H1 (cell line): Measurements from ENCODE around the gene MRPL33. TPM values are rescaled to one million over a fixed set of nuclear protein-coding genes. Genes with fewer than 3 reads are reported as not detected.
A peak's percentile ranks its signal among the peaks of the same experiment; 100 is the strongest.

ENCODE experiments used
- CTCF ChIA-PET: fragments of 300-600 bp; sonication (Branson Sonifier 250); formaldehyde crosslinking; loops from one replicate; lab custom pipeline; 2021; ENCODE audit not compliant: partially characterized antibody; lab: Charles Lee
- POLR2A ChIA-PET: fragments of 300-600 bp; sonication (Branson Sonifier 250); formaldehyde crosslinking; loops from one replicate; lab custom pipeline; 2021; ENCODE audit warnings: inconsistent platforms; ENCODE audit not compliant: partially characterized antibody; lab: Charles Lee
- DNase-seq, 2 experiments: peaks; one replicate each; pipeline versions ENCODE4 v3.0.0 to v3.0.0-alpha.2; 2010 to 2022; ENCODE audit warnings: low spot score in 2 of 2, low read depth in 1 of 2, mixed read lengths in 1 of 2
- FAIRE-seq: peaks from 2 replicates; lab custom pipeline; 2011; peaks lifted over from hg19 to GRCh38; lab: Jason Lieb, UNC
- H2AFZ ChIP-seq: 2 replicates; pipeline ENCODE4 v1.8.1; 2012; ENCODE audit warnings: low read length, inconsistent platforms
- H2AK5ac ChIP-seq: 2 replicates; pipeline ENCODE4 v1.6.1; 2013; ENCODE audit warnings: low read depth, low read length
- H2BK120ac ChIP-seq: replicated peaks from 2 replicates; pipeline ENCODE3; 2013; ENCODE audit warnings: low read depth, low read length, inconsistent platforms
- H2BK12ac ChIP-seq: 2 replicates; pipeline ENCODE4 v1.6.1; 2013; ENCODE audit warnings: low read depth, low read length
- H2BK15ac ChIP-seq: 2 replicates; pipeline ENCODE4 v1.6.1; 2013; ENCODE audit warnings: low read length
- H2BK20ac ChIP-seq: 2 replicates; pipeline ENCODE4 v1.6.1; 2013; ENCODE audit warnings: low read length
- H2BK5ac ChIP-seq: 2 replicates; pipeline ENCODE4 v1.6.1; 2013; ENCODE audit warnings: low read depth, low read length
- H3K14ac ChIP-seq: 2 replicates; pipeline ENCODE4 v1.6.1; 2013; ENCODE audit warnings: inconsistent platforms; ENCODE audit not compliant: insufficient read length
- H3K18ac ChIP-seq: 2 replicates; pipeline ENCODE4 v1.6.1; 2013; ENCODE audit warnings: low read length; ENCODE audit errors: extremely low read depth
- H3K23ac ChIP-seq: 2 replicates; pipeline ENCODE4 v1.6.1; 2013; ENCODE audit warnings: inconsistent platforms; ENCODE audit not compliant: insufficient read length
- H3K23me2 ChIP-seq: 2 replicates; pipeline ENCODE4 v1.6.1; 2013; ENCODE audit warnings: low read depth, low read length
- H3K27ac ChIP-seq: 2 replicates; pipeline ENCODE4 v1.6.1; 2011; ENCODE audit warnings: low read depth, low read length, inconsistent platforms
- H3K27me3 ChIP-seq, 4 experiments: replicated peaks in 1 of 4; 1 replicate in 1 of 4; 2 replicates in 3 of 4; pipeline versions ENCODE4 v1.6.1 to v1.8.1; 2011 to 2013; ENCODE audit warnings: low read length in 3 of 4, mild to moderate bottlenecking in 3 of 4, inconsistent platforms in 2 of 4, mixed read lengths in 2 of 4, moderate library complexity in 1 of 4; ENCODE audit not compliant: control insufficient read depth in 3 of 4, insufficient read depth in 3 of 4; ENCODE audit errors: extremely low read depth in 1 of 4
- H3K36me3 ChIP-seq, 4 experiments: 2 replicates each; pipeline versions ENCODE4 v1.6.1 to v1.8.1; 2011 to 2013; ENCODE audit warnings: mild to moderate bottlenecking in 4 of 4, low read length in 3 of 4, moderate library complexity in 2 of 4, control low read depth in 1 of 4, inconsistent platforms in 1 of 4; ENCODE audit not compliant: insufficient read depth in 4 of 4, control insufficient read depth in 2 of 4
- H3K4ac ChIP-seq: replicated peaks from 2 replicates; pipeline ENCODE3; 2013; ENCODE audit warnings: low read length, low read depth, mixed read lengths, inconsistent platforms; ENCODE audit not compliant: insufficient read length
- H3K4me1 ChIP-seq, 4 experiments: replicated peaks in 1 of 4; 1 replicate in 1 of 4; 2 replicates in 3 of 4; pipeline versions ENCODE4 v1.6.1 to v1.8.1; 2011 to 2013; ENCODE audit warnings: low read length in 3 of 4, inconsistent platforms in 2 of 4, mixed read lengths in 1 of 4; ENCODE audit not compliant: insufficient read depth in 4 of 4, control insufficient read depth in 3 of 4
- H3K4me2 ChIP-seq, 2 experiments: 2 replicates each; pipeline versions ENCODE4 v1.6.1 to v1.8.1; 2011 to 2013; ENCODE audit warnings: low read depth in 2 of 2, low read length in 2 of 2, control low read depth in 1 of 2, inconsistent platforms in 1 of 2, mild to moderate bottlenecking in 1 of 2; ENCODE audit not compliant: insufficient read depth in 1 of 2
- H3K4me3 ChIP-seq, 4 experiments: fragments of 200-600, 300-600 bp in 1 of 4; sonication (generic), shearing (Covaris generic), sonication (Bioruptor Twin) in 1 of 4; 2 replicates each; pipeline versions ENCODE4 v1.5.1 to v1.8.1; 2011 to 2016; ENCODE audit warnings: low read length in 4 of 4, low read depth in 3 of 4, control low read depth in 2 of 4, inconsistent platforms in 2 of 4, mild to moderate bottlenecking in 2 of 4, mixed read lengths in 1 of 4, moderate library complexity in 1 of 4; ENCODE audit not compliant: insufficient read depth in 2 of 4; ENCODE audit errors: extremely low read depth in 1 of 4
- H3K56ac ChIP-seq: replicated peaks from 2 replicates; pipeline ENCODE3; 2013; ENCODE audit warnings: low read depth, mild to moderate bottlenecking, mixed read lengths, low read length, inconsistent platforms; ENCODE audit not compliant: insufficient read length
- H3K79me1 ChIP-seq: 2 replicates; pipeline ENCODE4 v1.6.1; 2013; ENCODE audit warnings: low read depth, low read length, control low read depth
- H3K79me2 ChIP-seq, 2 experiments: 2 replicates each; pipeline versions ENCODE4 v1.6.1 to v1.8.1; 2012 to 2013; ENCODE audit warnings: low read length in 2 of 2, mild to moderate bottlenecking in 2 of 2, inconsistent platforms in 1 of 2; ENCODE audit not compliant: insufficient read depth in 2 of 2, control insufficient read depth in 1 of 2
- H3K9ac ChIP-seq, 4 experiments: replicated peaks in 1 of 4; 1 replicate in 1 of 4; 2 replicates in 3 of 4; pipeline versions ENCODE4 v1.6.1 to v1.8.1; 2011 to 2013; ENCODE audit warnings: low read depth in 3 of 4, low read length in 3 of 4, control low read depth in 2 of 4, mild to moderate bottlenecking in 2 of 4, moderate library complexity in 2 of 4, inconsistent platforms in 1 of 4; ENCODE audit errors: extremely low read depth in 1 of 4
- H3K9me3 ChIP-seq, 2 experiments: 2 replicates each; pipeline versions ENCODE4 v1.6.1 to v1.8.1; 2012 to 2013; ENCODE audit warnings: mild to moderate bottlenecking in 2 of 2, moderate library complexity in 2 of 2, control low read depth in 1 of 2, inconsistent platforms in 1 of 2, low read depth in 1 of 2, low read length in 1 of 2, mixed read lengths in 1 of 2; ENCODE audit not compliant: insufficient read depth in 2 of 2
- H4K20me1 ChIP-seq, 2 experiments: replicated peaks in 1 of 2; 2 replicates each; pipeline versions ENCODE3 to v1.8.1; 2011 to 2013; ENCODE audit warnings: inconsistent platforms in 2 of 2, low read length in 2 of 2, mild to moderate bottlenecking in 1 of 2; ENCODE audit not compliant: insufficient read depth in 2 of 2, control insufficient read depth in 1 of 2
- H4K5ac ChIP-seq: 2 replicates; pipeline ENCODE4 v1.6.1; 2013; ENCODE audit warnings: low read length, low read depth, mixed read lengths, inconsistent platforms; ENCODE audit not compliant: insufficient read length
- H4K8ac ChIP-seq: 2 replicates; pipeline ENCODE4 v1.8.0; 2013; ENCODE audit warnings: mild to moderate bottlenecking, moderate library complexity, low read length, inconsistent platforms; ENCODE audit not compliant: insufficient read depth; ENCODE audit errors: extremely low read depth
- H4K91ac ChIP-seq: replicated peaks from 2 replicates; pipeline ENCODE3; 2013; ENCODE audit warnings: low read length, mixed read lengths, inconsistent platforms; ENCODE audit not compliant: insufficient read length
- CBX5 ChIP-seq: fragments of 300-800, 300-1000 bp; sonication (generic); IDR thresholded peaks from 2 replicates; pipeline ENCODE4 v1.7.1; 2016; ENCODE audit warnings: antibody characterized with exemption, low read length, low read depth
- KDM1A ChIP-seq: fragments of 200-600, 300-600 bp; sonication (generic); IDR thresholded peaks from 2 replicates; pipeline ENCODE4 v1.7.1; 2016; ENCODE audit warnings: mild to moderate bottlenecking, low read length, borderline replicate concordance
- WGBS, 2 experiments: shearing (Covaris generic) in 1 of 2; methylation state at CpG; one replicate each; pipeline versions ENCODE4 v1.1.6 to v1.1.7; 2013 to 2015; ENCODE audit warnings: low lambda C conversion rate in 2 of 2, mixed read lengths in 2 of 2, inconsistent platforms in 1 of 2, low coverage in 1 of 2, missing lambda C conversion rate in 1 of 2; ENCODE audit not compliant: insufficient replicate concordance in 2 of 2, insufficient coverage in 1 of 2, insufficient read length in 1 of 2; ENCODE audit errors: extremely low coverage in 1 of 2, missing lambda C conversion rate in 1 of 2; 5-methylcytosine and 5-hydroxymethylcytosine counted together
- polyA plus RNA-seq, 7 experiments: library from polyadenylated mRNA; depleted of rRNA in 3 of 7; stranded (reverse) in 5 of 7; unstranded in 2 of 7; fragments of >200 nt in 5 of 7; fragments of 200-250 nt in 2 of 7; gene quantifications; 1 replicate in 5 of 7; 2 replicates in 1 of 7; 4 replicates in 1 of 7; pipeline versions ENCODE4 v1.2.1 to v1.2.3, GENCODE V29; 2011 to 2013; ENCODE audit warnings: missing spikeins in 2 of 7, mixed read lengths in 2 of 7
- total RNA-seq: library from RNA; stranded (reverse); fragmentation: NEBNext Ultra II Directional; extraction: Animal tissue kit (Norgen Biotek cat#: 25700); gene quantifications from 2 replicates; pipeline ENCODE4 v1.2.1, GENCODE V29; 2021

MRPL33 gene
- total and polyA plus RNA-seq, 2 of the 8 experiments (the other 6 are each of a cell fraction or from before 2014, with no cell fraction given), result 24.3 to 62.9 TPM

DNA sequence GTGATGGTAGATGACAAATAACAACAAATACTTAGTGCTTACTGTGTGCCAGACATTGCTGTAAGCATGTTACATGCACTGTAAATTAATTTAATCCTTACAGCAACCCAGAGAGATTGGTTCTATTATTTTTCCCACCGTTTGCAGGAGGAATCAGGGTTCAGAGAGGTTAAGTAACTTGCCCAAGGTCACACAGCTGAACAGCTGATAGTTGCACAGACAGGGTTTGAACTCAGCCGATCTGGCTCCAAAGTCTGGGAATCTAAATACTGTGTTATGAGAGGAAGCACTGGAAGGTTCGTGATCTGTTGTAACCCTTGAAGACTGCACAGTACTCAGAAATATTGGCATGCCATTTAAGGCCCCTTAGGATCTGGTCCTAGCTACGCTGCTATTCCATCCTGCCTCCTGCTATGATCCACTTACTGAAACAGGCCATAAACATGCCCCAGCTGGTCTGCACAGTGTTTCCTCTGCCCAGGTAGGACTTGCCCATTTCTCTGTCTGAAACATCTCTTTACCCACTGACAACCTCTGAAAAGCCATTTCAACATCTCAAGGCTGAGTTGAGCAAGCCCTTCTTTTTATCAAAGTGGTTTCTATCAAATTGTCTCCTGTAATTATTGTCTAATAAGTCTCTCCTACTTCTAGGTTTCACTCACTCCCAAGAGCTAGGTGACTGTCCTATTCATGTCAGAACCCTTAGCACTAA lies 40.4 kb upstream of the MRPL33 start:
- H2BK5ac ChIP-seq, result no peak overlapping the region
- no peaks in the 10 kb centered on the region for H3K36me3 ChIP-seq
- peaks cover 7% of the 10 kb centered on the region; the same call in 1 of the 2 replicates for H3K23me2 ChIP-seq
- H2BK120ac ChIP-seq, result no peak overlapping the region
- no peak overlapping the region for H3K14ac ChIP-seq
- H2BK20ac ChIP-seq, result no peak overlapping the region
- H3K9me3 ChIP-seq, result no peaks in the 10 kb centered on the region
- H3K23ac ChIP-seq, result no peak overlapping the region
- H3K4me2 ChIP-seq, result no peak overlapping the region
- no peaks in the 10 kb centered on the region for H3K79me2 ChIP-seq
- H3K27ac ChIP-seq, result no peak overlapping the region
- H4K5ac ChIP-seq, result no peak overlapping the region
- no peak overlapping the region for H3K56ac ChIP-seq
- peaks cover 4 to 11% (median 7%) of the 10 kb centered on the region in 4 experiments for H3K4me1 ChIP-seq
- no peak overlapping the region for H3K4me3 ChIP-seq
- no peak overlapping the region for H3K18ac ChIP-seq
- no peaks in the 10 kb centered on the region; a peak in 1 of 7 replicates for H3K27me3 ChIP-seq
- TF ChIP-seq KDM1A, result peak; percentile 92
- no peak for TF ChIP-seq CBX5
- H3K4ac ChIP-seq, result no peak overlapping the region
- H4K8ac ChIP-seq, result no peak overlapping the region
- WGBS, 2 experiments, result 91% methylated on average over 4 of the region's 4 CpGs; no CpG with 5 or more reads in 1 of the 2 experiments
- no peak overlapping the region for H4K91ac ChIP-seq
- no peak overlapping the region for H3K9ac ChIP-seq
- ChIA-PET CTCF (interaction anchor here (1.0 to 4.4 kb wide), 5 partner anchors 8 to 722 kb away, joined by 3 to 36 read pairs (median 4); no protein-coding TSS in a partner anchor), POLR2A (interaction anchor here (0.9 to 3.2 kb wide), 3 partner anchors 14 to 37 kb away, joined by 3 to 18 read pairs (median 9); no protein-coding TSS in a partner anchor)
- no peak overlapping the region for H2AK5ac ChIP-seq
- DNase-seq (no peak), FAIRE-seq (no peak)
- no peak overlapping the region for H2AFZ ChIP-seq
- H4K20me1 ChIP-seq, result no peaks in the 10 kb centered on the region
- no peaks in the 10 kb centered on the region for H3K79me1 ChIP-seq
- no peak overlapping the region for H2BK15ac ChIP-seq
- no peak overlapping the region for H2BK12ac ChIP-seq
